ENCODE results near the gene ZBTB38.

DNA sequence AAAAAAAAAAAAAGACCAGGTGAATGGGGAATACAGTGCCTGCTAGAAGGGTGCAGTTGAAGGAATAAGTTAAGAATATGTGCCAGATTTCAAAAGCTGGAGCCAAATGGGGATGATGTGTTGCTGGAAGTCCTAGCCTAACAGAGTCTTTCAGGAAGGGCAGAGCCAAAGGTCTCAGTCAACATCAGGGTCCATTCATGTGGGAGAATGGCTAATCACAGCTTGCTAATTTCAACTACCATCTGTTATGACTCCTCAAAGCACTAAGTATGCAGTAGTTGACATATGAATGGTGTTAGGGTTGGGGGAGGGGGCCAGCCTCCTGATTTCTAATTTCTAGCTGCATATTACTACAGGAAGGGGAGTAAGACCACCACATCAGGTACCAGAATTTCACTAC, 4.4 kb downstream of the ZBTB38 start:
- TF ChIP-seq, protein P1, sequence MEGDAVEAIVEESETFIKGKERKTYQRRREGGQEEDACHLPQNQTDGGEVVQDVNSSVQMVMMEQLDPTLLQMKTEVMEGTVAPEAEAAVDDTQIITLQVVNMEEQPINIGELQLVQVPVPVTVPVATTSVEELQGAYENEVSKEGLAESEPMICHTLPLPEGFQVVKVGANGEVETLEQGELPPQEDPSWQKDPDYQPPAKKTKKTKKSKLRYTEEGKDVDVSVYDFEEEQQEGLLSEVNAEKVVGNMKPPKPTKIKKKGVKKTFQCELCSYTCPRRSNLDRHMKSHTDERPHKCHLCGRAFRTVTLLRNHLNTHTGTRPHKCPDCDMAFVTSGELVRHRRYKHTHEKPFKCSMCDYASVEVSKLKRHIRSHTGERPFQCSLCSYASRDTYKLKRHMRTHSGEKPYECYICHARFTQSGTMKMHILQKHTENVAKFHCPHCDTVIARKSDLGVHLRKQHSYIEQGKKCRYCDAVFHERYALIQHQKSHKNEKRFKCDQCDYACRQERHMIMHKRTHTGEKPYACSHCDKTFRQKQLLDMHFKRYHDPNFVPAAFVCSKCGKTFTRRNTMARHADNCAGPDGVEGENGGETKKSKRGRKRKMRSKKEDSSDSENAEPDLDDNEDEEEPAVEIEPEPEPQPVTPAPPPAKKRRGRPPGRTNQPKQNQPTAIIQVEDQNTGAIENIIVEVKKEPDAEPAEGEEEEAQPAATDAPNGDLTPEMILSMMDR (IDR thresholded peaks at IDR 0.05) = no peak
- TF ChIP-seq POLR2A (IDR thresholded peaks at IDR 0.05) (no peak), EP300 (IDR thresholded peaks at IDR 0.05) (no peak), POLR2AphosphoS5 (IDR thresholded peaks at IDR 0.05) (no peak)
